Activated effector memory CD4-positive, alpha-beta T cell treated with anti-CD3 and anti-CD28 coated beads, Interleukin-2, amount 50 U/mL, for 16 hours (primary cell): ENCODE measurements around the gene EPB41.
"Not testable (repeated sequence)": the region's sequence is repeated elsewhere in the genome, so short reads cannot be mapped to it uniquely, and the experiment has no call there.

ENCODE experiments used
- DNase-seq: peaks from one replicate; pipeline ENCODE4 v3.0.0-alpha.2; 2020

The EPB41 gene

GRCh38 chr1:28983091-28983490 lies 68.7 kb downstream of the EPB41 start:
- DNase-seq = no peak

GRCh38 chr1:28983509-28984310 lies 69.3 kb downstream of the EPB41 start:
- no peak for DNase-seq

GRCh38 chr1:28984311-28984684 lies 69.9 kb downstream of the EPB41 start:
- DNase-seq = no peak

- DNase-seq = no peak
Measured at GRCh38 chr1:28985427-28985826, 71.1 kb downstream of the EPB41 start.

- no peak for DNase-seq
Measured at GRCh38 chr1:28986306-28986910, 72.0 kb downstream of the EPB41 start.

GRCh38 chr1:29002792-29003191 lies 88.4 kb downstream of the EPB41 start:
- DNase-seq = no peak

GRCh38 chr1:29004288-29004687 lies 89.9 kb downstream of the EPB41 start:
- no peak for DNase-seq

GRCh38 chr1:29004798-29005197 lies 90.4 kb downstream of the EPB41 start:
- DNase-seq = no peak

GRCh38 chr1:29011775-29012174 lies 97.4 kb downstream of the EPB41 start:
- no peak for DNase-seq

GRCh38 chr1:29017235-29017634 lies 102.9 kb downstream of the EPB41 start:
- no peak for DNase-seq

- DNase-seq = no peak
Measured at GRCh38 chr1:29017975-29018712, 103.8 kb downstream of the EPB41 start.

GRCh38 chr1:29022620-29023019 lies 108.3 kb downstream of the EPB41 start:
- DNase-seq = no peak

- DNase-seq = no peak
Measured at GRCh38 chr1:29029667-29030066, 115.3 kb downstream of the EPB41 start.

- no peak for DNase-seq
Measured at GRCh38 chr1:29032841-29033240, 118.5 kb downstream of the EPB41 start.

- no peak for DNase-seq
Measured at GRCh38 chr1:29033829-29034466, 119.6 kb downstream of the EPB41 start.

- DNase-seq = no peak
Measured at GRCh38 chr1:29043274-29043965, 129.1 kb downstream of the EPB41 start.

- DNase-seq = no peak
Measured at GRCh38 chr1:29044010-29044409, 129.6 kb downstream of the EPB41 start.

- DNase-seq = not testable (repeated sequence)
Measured at GRCh38 chr1:29045663-29046062, 131.3 kb downstream of the EPB41 start.

- DNase-seq = no peak
Measured at GRCh38 chr1:29047142-29047541, 132.8 kb downstream of the EPB41 start.

GRCh38 chr1:29050166-29050565 lies 135.8 kb downstream of the EPB41 start:
- DNase-seq = no peak

GRCh38 chr1:29052100-29052499 lies 137.7 kb downstream of the EPB41 start:
- no peak for DNase-seq

GRCh38 chr1:29052941-29053340 lies 138.6 kb downstream of the EPB41 start:
- DNase-seq = no peak

- DNase-seq = no peak
Measured at GRCh38 chr1:29055160-29055559, 140.8 kb downstream of the EPB41 start.
